ENCODE data around the gene SLC7A1.

DNA sequence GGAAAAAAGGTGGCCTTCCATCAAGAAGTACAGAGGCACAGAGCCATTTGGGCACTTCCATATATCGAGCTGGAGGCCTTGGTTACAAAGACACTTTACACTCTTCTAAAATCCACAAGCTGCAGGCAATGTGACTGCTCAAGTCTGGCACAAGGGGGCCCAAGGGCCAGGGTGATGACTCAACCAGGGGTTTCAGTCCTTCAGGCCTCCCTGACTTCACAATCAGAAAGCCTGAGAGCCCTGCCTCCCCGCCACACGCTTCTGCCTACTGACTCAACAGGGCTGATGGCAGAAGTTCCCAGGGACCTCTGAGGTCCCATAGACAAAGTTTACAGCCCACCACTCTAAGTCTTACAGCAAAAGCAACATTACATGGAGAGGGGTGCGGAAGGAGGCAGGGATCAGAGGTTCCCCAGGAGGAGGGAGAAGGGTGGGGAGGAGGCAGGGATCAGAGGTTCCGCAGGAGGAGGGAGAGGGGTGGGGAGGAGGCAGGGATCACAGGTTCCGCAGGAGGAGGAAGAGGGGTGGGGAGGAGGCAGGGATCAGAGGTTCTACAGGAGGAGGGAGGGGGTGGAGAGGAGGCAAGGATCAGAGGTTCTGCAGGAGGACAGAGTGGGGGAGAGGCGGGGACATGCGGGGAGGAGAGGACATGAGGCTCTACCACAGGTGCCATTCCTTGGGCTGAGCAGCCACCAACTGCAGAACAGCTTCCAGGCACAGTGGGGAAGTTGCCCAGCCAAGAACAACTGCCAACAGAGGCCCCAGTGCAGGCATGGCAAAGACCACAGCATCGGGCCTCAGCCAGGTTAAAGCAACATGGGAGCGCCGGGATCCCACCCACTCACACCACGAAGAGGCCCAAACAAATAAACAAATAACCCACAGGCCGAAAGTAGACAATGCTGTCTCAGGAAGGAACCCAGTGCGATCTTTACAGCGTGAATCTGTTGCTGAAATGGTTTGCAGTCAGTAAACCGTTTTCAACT, 52.0 kb downstream of the SLC7A1 start:
- TF ChIP-seq ATF1 (CRISPR knock-in tag; IDR thresholded peaks at IDR 0.05): no peak
- TF ChIP-seq ESRRA (CRISPR knock-in tag; IDR thresholded peaks at IDR 0.05; ENCODE audit: borderline replicate concordance): no peak
- TF ChIP-seq, protein P1, sequence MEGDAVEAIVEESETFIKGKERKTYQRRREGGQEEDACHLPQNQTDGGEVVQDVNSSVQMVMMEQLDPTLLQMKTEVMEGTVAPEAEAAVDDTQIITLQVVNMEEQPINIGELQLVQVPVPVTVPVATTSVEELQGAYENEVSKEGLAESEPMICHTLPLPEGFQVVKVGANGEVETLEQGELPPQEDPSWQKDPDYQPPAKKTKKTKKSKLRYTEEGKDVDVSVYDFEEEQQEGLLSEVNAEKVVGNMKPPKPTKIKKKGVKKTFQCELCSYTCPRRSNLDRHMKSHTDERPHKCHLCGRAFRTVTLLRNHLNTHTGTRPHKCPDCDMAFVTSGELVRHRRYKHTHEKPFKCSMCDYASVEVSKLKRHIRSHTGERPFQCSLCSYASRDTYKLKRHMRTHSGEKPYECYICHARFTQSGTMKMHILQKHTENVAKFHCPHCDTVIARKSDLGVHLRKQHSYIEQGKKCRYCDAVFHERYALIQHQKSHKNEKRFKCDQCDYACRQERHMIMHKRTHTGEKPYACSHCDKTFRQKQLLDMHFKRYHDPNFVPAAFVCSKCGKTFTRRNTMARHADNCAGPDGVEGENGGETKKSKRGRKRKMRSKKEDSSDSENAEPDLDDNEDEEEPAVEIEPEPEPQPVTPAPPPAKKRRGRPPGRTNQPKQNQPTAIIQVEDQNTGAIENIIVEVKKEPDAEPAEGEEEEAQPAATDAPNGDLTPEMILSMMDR (IDR thresholded peaks at IDR 0.05): no peak
- TF ChIP-seq, protein P2, sequence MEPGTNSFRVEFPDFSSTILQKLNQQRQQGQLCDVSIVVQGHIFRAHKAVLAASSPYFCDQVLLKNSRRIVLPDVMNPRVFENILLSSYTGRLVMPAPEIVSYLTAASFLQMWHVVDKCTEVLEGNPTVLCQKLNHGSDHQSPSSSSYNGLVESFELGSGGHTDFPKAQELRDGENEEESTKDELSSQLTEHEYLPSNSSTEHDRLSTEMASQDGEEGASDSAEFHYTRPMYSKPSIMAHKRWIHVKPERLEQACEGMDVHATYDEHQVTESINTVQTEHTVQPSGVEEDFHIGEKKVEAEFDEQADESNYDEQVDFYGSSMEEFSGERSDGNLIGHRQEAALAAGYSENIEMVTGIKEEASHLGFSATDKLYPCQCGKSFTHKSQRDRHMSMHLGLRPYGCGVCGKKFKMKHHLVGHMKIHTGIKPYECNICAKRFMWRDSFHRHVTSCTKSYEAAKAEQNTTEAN (CRISPR knock-in tag; IDR thresholded peaks at IDR 0.05): no peak
- TF ChIP-seq, protein P3, sequence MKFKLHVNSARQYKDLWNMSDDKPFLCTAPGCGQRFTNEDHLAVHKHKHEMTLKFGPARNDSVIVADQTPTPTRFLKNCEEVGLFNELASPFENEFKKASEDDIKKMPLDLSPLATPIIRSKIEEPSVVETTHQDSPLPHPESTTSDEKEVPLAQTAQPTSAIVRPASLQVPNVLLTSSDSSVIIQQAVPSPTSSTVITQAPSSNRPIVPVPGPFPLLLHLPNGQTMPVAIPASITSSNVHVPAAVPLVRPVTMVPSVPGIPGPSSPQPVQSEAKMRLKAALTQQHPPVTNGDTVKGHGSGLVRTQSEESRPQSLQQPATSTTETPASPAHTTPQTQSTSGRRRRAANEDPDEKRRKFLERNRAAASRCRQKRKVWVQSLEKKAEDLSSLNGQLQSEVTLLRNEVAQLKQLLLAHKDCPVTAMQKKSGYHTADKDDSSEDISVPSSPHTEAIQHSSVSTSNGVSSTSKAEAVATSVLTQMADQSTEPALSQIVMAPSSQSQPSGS (CRISPR knock-in tag; IDR thresholded peaks at IDR 0.05; ENCODE audit: borderline replicate concordance, low read depth): no peak
- TF ChIP-seq, protein P4, sequence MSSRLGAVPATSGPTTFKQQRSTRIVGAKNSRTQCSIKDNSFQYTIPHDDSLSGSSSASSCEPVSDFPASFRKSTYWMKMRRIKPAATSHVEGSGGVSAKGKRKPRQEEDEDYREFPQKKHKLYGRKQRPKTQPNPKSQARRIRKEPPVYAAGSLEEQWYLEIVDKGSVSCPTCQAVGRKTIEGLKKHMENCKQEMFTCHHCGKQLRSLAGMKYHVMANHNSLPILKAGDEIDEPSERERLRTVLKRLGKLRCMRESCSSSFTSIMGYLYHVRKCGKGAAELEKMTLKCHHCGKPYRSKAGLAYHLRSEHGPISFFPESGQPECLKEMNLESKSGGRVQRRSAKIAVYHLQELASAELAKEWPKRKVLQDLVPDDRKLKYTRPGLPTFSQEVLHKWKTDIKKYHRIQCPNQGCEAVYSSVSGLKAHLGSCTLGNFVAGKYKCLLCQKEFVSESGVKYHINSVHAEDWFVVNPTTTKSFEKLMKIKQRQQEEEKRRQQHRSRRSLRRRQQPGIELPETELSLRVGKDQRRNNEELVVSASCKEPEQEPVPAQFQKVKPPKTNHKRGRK (CRISPR knock-in tag; IDR thresholded peaks at IDR 0.05; ENCODE audit: borderline replicate concordance): no peak
- TF ChIP-seq, protein P5, sequence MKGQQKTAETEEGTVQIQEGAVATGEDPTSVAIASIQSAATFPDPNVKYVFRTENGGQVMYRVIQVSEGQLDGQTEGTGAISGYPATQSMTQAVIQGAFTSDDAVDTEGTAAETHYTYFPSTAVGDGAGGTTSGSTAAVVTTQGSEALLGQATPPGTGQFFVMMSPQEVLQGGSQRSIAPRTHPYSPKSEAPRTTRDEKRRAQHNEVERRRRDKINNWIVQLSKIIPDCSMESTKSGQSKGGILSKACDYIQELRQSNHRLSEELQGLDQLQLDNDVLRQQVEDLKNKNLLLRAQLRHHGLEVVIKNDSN (CRISPR knock-in tag; IDR thresholded peaks at IDR 0.05): no peak

Data from WTC11 (cell line).